GM12878 (cell line): ENCODE results near the gene SUCNR1. TPM values are rescaled to one million over a fixed set of nuclear protein-coding genes. Genes with fewer than 3 reads are reported as not detected.

ENCODE experiments used
- ATAC-seq: fragments of 200-7000 bp; cut with Tn5 transposase; 3 replicates; pipeline ENCODE4 v1.9.1; 2020; ENCODE audit warnings: mild to moderate bottlenecking, moderate library complexity
- BruUV-seq: library from RNA; stranded (reverse); fragments of 400-500 nt; replicated peaks from 2 replicates; lab custom pipeline; 2021; lab: Mats Ljungman, UMichigan
- CTCF ChIA-PET: fragments of 300-600 bp; sonication (Branson Sonifier 250); formaldehyde crosslinking; extraction: SDS; loops from one replicate; lab custom pipeline; 2021; ENCODE audit warnings: inconsistent platforms; lab: Yijun Ruan, JAX
- POLR2A ChIA-PET: fragments of 350-600 bp; formaldehyde crosslinking; extraction: SDS; loops from one replicate; lab custom pipeline; 2021; ENCODE audit warnings: inconsistent platforms; lab: Charles Lee
- RAD21 ChIA-PET: fragments of 300-600 bp; sonication (Branson Sonifier 250); formaldehyde crosslinking; loops from one replicate; lab custom pipeline; 2023; ENCODE audit warnings: antibody characterized with exemption; ENCODE audit not compliant: unreplicated experiment; lab: Charles Lee
- SMC1A ChIA-PET: fragments of 300-600 bp; sonication (Branson Sonifier 250); formaldehyde crosslinking; loops from one replicate; lab custom pipeline; 2023; ENCODE audit not compliant: unreplicated experiment, uncharacterized antibody; lab: Charles Lee
- DNase-seq: peaks from one replicate; pipeline ENCODE4 v3.0.0-alpha.2; 2011; ENCODE audit warnings: low read depth, low spot score
- FAIRE-seq: peaks from 3 replicates; lab custom pipeline; 2011; peaks lifted over from hg19 to GRCh38; lab: Jason Lieb, UNC
- H2AFZ ChIP-seq: 2 replicates; pipeline ENCODE4 v1.6.0; 2011; ENCODE audit warnings: low read depth, low read length, control low read depth; ENCODE audit not compliant: control insufficient read depth
- H3K27ac ChIP-seq: 2 replicates; pipeline ENCODE4 v1.5.1; 2011; ENCODE audit warnings: control low read depth; ENCODE audit not compliant: control insufficient read depth, insufficient read depth
- H3K27me3 ChIP-seq, 2 experiments: replicated peaks in 1 of 2; 2 replicates each; pipeline versions ENCODE4 v1.6.0 to v1.6.1; 2011; ENCODE audit warnings: low read length in 1 of 2; ENCODE audit not compliant: control insufficient read depth in 2 of 2, insufficient read depth in 2 of 2
- H3K36me3 ChIP-seq, 2 experiments: 2 replicates each; pipeline ENCODE4 v1.5.1; 2011; ENCODE audit warnings: low read length in 1 of 2; ENCODE audit not compliant: control insufficient read depth in 2 of 2, insufficient read depth in 2 of 2
- H3K4me1 ChIP-seq: 2 replicates; pipeline ENCODE4 v1.6.1; 2011; ENCODE audit warnings: mild to moderate bottlenecking, low read length, moderate library complexity, mixed read lengths; ENCODE audit not compliant: control insufficient read depth, insufficient read depth
- H3K4me2 ChIP-seq: 2 replicates; pipeline ENCODE4 v1.6.0; 2011; ENCODE audit warnings: control low read depth; ENCODE audit not compliant: control insufficient read depth, insufficient read depth
- H3K4me3 ChIP-seq: fragments of 200-600 bp; sonication (generic); 2 replicates; pipeline ENCODE4 v1.5.1; 2016
- H3K79me2 ChIP-seq: 2 replicates; pipeline ENCODE4 v1.6.0; 2011; ENCODE audit warnings: low read length; ENCODE audit not compliant: control insufficient read depth, insufficient read depth
- H3K9ac ChIP-seq: 2 replicates; pipeline ENCODE4 v1.8.0; 2011; ENCODE audit warnings: low read length, control low read depth, mixed read lengths; ENCODE audit not compliant: control insufficient read depth, insufficient read depth
- H3K9me3 ChIP-seq: replicated peaks from 3 replicates; pipeline ENCODE4 v1.5.1; 2011; ENCODE audit warnings: mild to moderate bottlenecking, low read length; ENCODE audit not compliant: control insufficient read depth, insufficient read depth
- H4K20me1 ChIP-seq: 2 replicates; pipeline ENCODE4 v1.6.0; 2011; ENCODE audit not compliant: control insufficient read depth, insufficient read depth
- ATF2 ChIP-seq: IDR thresholded peaks from 2 replicates; pipeline ENCODE4 v1.6.1; 2012; ENCODE audit warnings: low read length, inconsistent platforms
- ATF7 ChIP-seq: fragments of 450-650 bp; IDR thresholded peaks from 2 replicates; pipeline ENCODE4 v1.6.1; 2016; ENCODE audit warnings: low read depth, mild to moderate bottlenecking
- E4F1 ChIP-seq: fragments of 450-650 bp; IDR thresholded peaks from 2 replicates; pipeline ENCODE4 v1.6.1; 2018; ENCODE audit warnings: borderline replicate concordance, mild to moderate bottlenecking; ENCODE audit not compliant: partially characterized antibody
- GABPA ChIP-seq: IDR thresholded peaks from 2 replicates; pipeline ENCODE4 v1.6.1; 2014; ENCODE audit warnings: antibody characterized with exemption, low read depth, mild to moderate bottlenecking, inconsistent platforms
- IRF3 ChIP-seq: fragments of 450-650 bp; IDR thresholded peaks from 2 replicates; pipeline ENCODE4 v1.6.1; 2014; ENCODE audit warnings: mild to moderate bottlenecking
- IRF5 ChIP-seq: fragments of 450-650 bp; IDR thresholded peaks from 2 replicates; pipeline ENCODE4 v1.6.1; 2017; ENCODE audit warnings: borderline replicate concordance
- NR2C1 ChIP-seq: fragments of 450-650 bp; IDR thresholded peaks from 2 replicates; pipeline ENCODE4 v1.6.1; 2017; ENCODE audit warnings: antibody characterized with exemption, mild to moderate bottlenecking, moderate library complexity
- SMAD5 ChIP-seq: IDR thresholded peaks from 2 replicates; pipeline ENCODE4 v1.6.1; 2016; ENCODE audit warnings: antibody characterized with exemption, low read depth
- SMARCA5 ChIP-seq: fragments of 450-650 bp; IDR thresholded peaks from 2 replicates; pipeline ENCODE4 v1.6.1; 2017; ENCODE audit warnings: mild to moderate bottlenecking
- STAT1 ChIP-seq: fragments of 450-650 bp; conservative IDR thresholded peaks from 2 replicates; pipeline ENCODE4 v1.6.1; 2014; ENCODE audit warnings: antibody characterized with exemption, mild to moderate bottlenecking
- YBX1 ChIP-seq: fragments of 450-650 bp; IDR thresholded peaks from 2 replicates; pipeline ENCODE4 v1.6.1; 2016; ENCODE audit warnings: antibody characterized with exemption
- ZBTB40 ChIP-seq: fragments of 450-650 bp; IDR thresholded peaks from 2 replicates; pipeline ENCODE4 v1.6.1; 2016; ENCODE audit warnings: mild to moderate bottlenecking, moderate library complexity, borderline replicate concordance
- ZNF384 ChIP-seq: IDR thresholded peaks from 2 replicates; pipeline ENCODE4 v1.6.1; 2012; ENCODE audit warnings: low read depth, mild to moderate bottlenecking, low read length, improper control_type of control experiment, borderline replicate concordance
- WGBS: methylation state at CpG from one replicate; pipeline ENCODE4 v1.1.6; 2016; ENCODE audit warnings: low lambda C conversion rate; ENCODE audit not compliant: insufficient replicate concordance, insufficient coverage; ENCODE audit errors: missing lambda C conversion rate; 5-methylcytosine and 5-hydroxymethylcytosine counted together
- in situ Hi-C: fragments of 300-500 bp; cut with MboI; formaldehyde crosslinking; loops from 9 replicates; pipeline ENCODE4 v1.14.3; 2018; ENCODE audit warnings: mixed read lengths
- intact Hi-C: fragments of 100-400 bp; cut with micrococcal nuclease; formaldehyde crosslinking; loops from one replicate; pipeline ENCODE4 v1.14.2; 2022; ENCODE audit not compliant: unreplicated experiment
- polyA plus RNA-seq, 11 experiments: library from polyadenylated mRNA; depleted of rRNA in 4 of 11; unstranded in 6 of 11; stranded (reverse) in 5 of 11; fragments of >200 nt; fragmentation: Nextera tagmentation in 4 of 11; fragmentation: Illumina TruSeq in 1 of 11; extraction: Ambion mirVana in 4 of 11; extraction: Trizol in 1 of 11; gene quantifications; 1 replicate in 1 of 11; 2 replicates in 10 of 11; pipeline versions ENCODE4 v1.2.1 to v1.2.3, GENCODE V29; 2011 to 2016; ENCODE audit warnings: inconsistent platforms in 2 of 11, missing spikeins in 2 of 11, low read depth in 1 of 11
- total RNA-seq, 4 experiments: library from RNA; depleted of rRNA in 3 of 4; stranded (reverse); fragments of >200 nt in 3 of 4; fragmentation: Illumina TruSeq in 1 of 4; extraction: Trizol in 1 of 4; gene quantifications; 2 replicates each; pipeline versions ENCODE4 v1.2.1 to v1.2.3, GENCODE V29; 2013 to 2021

SUCNR1 gene
- total and polyA plus RNA-seq, 10 of the 15 experiments (the other 5 are each of a cell fraction or from before 2014, with no cell fraction given), result 0.03 to 0.12 (median 0.07) TPM; not detected in 4

- no peaks in the 10 kb centered on the region for H3K36me3 ChIP-seq
- H3K27me3 ChIP-seq, result no peaks in the 10 kb centered on the region; a peak in 1 of 4 replicates
- TF ChIP-seq E4F1 (no peak), ZBTB40 (no peak), YBX1 (no peak), ZNF384 (no peak), IRF5 (no peak), SMAD5 (no peak), GABPA (no peak), NR2C1 (no peak), IRF3 (no peak), ATF7 (no peak), SMARCA5 (no peak), STAT1 (no peak), ATF2 (no peak)
- no peak for DNase-seq
- ChIA-PET RAD21 (no interaction called here), SMC1A (interaction anchor here (0.8 kb wide), 1 partner anchor 473 kb away, joined by 3 read pairs; no protein-coding TSS in a partner anchor), CTCF (interaction anchor here (1.3 to 2.0 kb wide), 2 partner anchors 73 to 444 kb away, joined by 3 to 6 read pairs; no protein-coding TSS in a partner anchor), POLR2A (no interaction called here)
- H3K9ac ChIP-seq, result no peak overlapping the region
- no peak overlapping the region for H2AFZ ChIP-seq
- BruUV-seq, result no TSS peak
- H3K27ac ChIP-seq, result no peak overlapping the region
- FAIRE-seq, result no peak
- in situ Hi-C loops (no loop called here), intact Hi-C loops (no loop called here)
- H3K79me2 ChIP-seq, result no peaks in the 10 kb centered on the region
- 0% methylated on average over 1 of the region's 1 CpG for WGBS
- no peak overlapping the region for H3K4me3 ChIP-seq
- H3K9me3 ChIP-seq, result no peaks in the 10 kb centered on the region
- ATAC-seq, result no peak
- no peaks in the 10 kb centered on the region for H4K20me1 ChIP-seq
- H3K4me1 ChIP-seq, result no peaks in the 10 kb centered on the region
- no peak overlapping the region for H3K4me2 ChIP-seq
These were observed 38.6 kb downstream of the SUCNR1 start for GRCh38 chr3:151912028-151912427.
